Daoy (cell line): Measurements from ENCODE around the gene AJM1. TPM values are rescaled to one million over a fixed set of nuclear protein-coding genes. Genes with fewer than 3 reads are reported as not detected.
A peak's percentile ranks its signal among the peaks of the same experiment; 100 is the strongest.

ENCODE experiments used
- DNase-seq: peaks from one replicate; pipeline ENCODE4 v3.0.0-alpha.2; 2015; ENCODE audit warnings: low read depth
- total RNA-seq: library from RNA; depleted of rRNA; stranded (reverse); fragments of >200 nt; shearing (Covaris generic); gene quantifications from 2 replicates; pipeline ENCODE4 v1.2.3, GENCODE V29; 2014

AJM1 gene
- total RNA-seq, 1 experiment from 2014 or later: 0.74 TPM

DNA sequence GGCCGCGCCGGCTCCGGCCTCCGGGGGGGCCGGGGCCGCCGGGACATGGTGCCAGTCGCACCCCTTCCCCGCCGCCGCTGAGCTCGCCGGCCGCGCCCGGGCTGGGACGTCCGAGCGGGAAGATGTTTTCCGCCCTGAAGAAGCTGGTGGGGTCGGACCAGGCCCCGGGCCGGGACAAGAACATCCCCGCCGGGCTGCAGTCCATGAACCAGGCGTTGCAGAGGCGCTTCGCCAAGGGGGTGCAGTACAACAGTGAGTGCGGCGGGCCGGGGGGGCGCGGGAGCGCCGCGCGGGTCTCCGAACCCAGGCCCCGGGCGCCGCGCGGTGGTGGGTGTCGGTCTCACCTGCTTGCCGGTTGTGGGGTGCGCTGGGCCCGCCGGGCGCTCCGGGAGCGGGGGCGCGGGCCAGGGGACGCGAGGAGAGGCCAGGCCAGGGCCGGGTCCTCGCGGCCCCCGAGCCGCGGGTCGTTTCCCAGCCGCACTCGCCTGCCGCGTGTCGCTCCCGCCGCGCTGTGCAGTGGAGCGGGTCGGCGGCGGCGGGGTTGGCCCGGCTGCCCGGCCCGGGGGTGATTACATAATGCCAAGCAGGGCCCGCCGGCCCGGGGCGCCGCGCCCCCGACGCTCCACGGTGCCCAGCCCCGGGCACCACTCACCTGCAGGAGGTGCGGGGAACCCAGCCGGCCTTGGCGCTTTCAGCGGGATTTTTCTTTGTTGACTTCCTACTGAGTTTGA lies 34.0 kb upstream of the AJM1 start:
- DNase-seq: no peak

DNA sequence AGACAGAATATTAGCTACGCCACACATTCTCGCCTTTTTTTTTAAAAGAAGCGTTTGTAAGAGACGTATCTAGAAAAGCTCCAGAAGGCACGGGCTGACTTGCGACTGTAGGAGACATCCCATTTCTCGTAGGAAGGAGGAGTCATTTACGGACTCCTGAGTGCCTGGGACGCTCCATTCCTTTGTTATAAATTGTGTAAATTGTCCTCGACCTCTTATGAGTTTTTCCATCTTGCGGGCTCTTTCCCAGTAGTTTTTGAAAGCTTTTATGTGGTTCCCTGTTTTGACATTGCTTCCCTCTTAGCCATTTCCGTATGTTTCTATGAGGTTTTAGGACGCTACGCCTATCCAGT lies 33.5 kb upstream of the AJM1 start:
- no peak for DNase-seq

DNA sequence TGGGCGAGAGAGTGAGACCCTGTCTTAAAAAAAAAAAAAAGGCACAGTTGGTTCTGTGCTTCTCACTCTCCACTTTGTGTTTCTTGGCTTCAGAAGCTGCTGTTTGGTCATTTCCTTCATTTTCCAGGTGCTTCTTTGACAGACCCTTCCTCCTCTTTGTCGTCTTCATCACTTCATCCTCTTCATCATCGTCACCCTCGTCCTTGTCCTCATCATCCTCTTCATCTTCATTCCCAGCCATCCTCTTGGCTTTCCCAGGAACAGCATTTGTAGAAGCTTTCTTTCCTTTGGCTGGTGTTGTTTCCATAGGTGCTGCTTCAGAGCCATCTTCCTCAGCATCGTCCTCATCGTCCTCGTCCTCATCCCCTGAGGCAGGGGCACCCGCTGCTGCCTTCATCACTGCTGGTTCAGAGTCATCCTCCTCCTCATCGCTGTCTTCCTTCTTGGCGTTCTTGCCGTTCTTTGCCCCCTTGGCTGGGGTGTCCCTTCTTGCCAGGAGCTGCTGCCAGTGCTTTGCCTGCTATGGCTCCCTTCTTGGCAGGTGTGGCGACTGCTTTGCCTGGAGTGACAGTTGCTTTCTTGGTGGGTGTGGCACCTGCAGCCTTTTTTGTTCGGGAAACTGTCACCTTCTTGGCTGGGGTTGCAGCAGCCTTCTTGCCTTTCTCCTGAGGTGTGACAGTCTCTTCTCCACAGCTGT lies 27.4 kb upstream of the AJM1 start:
- no peak for DNase-seq

DNA sequence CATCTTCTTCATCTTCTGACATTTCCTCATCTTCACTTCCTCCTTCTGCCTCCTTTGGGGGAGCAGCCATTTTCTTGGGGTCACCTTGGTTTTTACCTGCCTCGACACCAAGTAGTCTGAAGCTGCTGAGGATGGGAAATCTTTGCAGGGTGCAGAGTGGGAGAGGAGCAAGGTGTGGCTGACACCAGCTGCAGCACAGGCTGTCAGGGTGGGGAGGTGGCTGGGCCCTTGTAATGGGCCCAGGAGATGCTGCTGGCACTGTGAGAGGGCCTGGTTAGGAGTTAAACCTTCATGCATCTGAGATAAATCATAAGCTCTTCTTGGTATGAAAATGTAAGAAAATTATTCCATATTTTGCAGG lies 26.9 kb upstream of the AJM1 start:
- no peak for DNase-seq

DNA sequence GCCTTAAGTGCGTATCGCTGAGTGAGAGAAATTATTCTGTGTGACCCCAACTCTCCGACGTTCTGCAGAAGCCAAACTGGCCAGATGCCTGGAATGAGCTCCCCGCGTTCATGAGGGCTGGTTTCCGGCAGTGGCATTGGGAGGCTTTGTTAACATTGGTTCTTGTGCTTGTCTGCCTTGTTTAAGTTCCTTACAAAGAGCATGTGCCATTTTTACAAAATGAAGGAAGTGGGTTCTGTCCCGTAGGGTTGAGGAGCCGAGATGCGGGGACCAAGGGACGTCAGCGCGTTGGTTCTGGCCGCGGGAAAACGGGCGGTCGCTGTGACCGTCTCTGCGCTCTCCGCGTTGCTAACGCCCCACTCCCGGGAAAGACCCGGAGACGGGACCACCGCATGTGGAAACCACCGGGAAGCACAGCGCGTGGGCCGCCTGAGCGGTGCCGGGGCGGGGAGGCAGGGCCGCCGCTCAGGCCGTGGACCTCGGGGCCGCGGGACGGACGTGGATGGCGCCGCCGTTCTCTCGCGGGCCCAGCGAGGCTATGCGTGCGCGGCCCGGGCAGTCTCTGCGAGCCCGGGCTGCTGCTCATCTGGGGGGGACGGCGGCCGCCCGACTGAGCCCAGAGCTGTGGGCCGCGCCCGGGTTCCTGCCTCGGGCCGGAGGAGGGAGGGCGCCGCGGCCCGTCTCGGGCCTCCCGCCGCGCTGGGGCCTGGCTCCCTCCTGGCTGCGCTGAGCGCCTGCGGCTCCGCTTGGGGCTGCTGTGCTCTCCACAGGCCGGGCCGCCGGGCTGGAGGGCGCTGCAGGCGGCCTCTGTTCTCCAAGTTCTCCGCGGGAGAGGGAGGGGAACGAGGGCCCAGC lies 21.1 kb upstream of the AJM1 start:
- DNase-seq: no peak

DNA sequence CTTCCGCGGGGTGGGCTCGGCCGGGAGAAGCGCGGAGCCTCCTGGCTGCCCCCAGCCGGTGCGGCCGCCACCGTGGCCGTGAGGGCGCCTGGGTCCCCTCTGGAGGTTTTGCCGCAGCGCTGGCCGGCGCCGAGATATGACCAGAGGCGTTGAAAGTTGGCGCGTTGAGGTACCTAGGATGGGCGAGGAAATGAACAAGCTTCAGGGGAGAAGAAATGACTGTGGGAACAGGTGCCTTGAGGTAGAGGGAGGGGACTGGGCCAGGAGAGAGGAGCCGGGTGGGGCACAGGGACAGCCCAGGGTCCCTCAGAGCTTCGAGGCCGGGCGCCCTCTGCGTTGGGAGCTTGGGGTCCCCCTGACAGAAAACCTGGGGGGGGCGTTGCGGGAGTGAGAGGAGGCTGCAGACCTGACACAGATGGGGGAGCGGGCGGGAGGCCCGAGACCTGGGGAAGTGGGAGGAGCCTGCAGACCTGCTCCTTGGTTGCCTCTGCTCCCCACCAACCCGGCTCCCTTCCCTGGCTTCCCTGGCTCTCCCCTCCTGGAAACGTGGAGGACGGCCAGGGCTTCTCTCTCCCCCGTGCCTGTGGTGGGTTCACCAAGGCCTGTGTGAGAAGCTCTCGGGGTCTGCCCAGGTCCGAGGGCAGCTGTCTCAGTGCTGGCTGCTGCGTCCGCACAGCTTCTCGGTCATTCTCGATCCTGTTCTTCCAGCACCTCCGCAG lies 20.3 kb upstream of the AJM1 start:
- no peak for DNase-seq

DNA sequence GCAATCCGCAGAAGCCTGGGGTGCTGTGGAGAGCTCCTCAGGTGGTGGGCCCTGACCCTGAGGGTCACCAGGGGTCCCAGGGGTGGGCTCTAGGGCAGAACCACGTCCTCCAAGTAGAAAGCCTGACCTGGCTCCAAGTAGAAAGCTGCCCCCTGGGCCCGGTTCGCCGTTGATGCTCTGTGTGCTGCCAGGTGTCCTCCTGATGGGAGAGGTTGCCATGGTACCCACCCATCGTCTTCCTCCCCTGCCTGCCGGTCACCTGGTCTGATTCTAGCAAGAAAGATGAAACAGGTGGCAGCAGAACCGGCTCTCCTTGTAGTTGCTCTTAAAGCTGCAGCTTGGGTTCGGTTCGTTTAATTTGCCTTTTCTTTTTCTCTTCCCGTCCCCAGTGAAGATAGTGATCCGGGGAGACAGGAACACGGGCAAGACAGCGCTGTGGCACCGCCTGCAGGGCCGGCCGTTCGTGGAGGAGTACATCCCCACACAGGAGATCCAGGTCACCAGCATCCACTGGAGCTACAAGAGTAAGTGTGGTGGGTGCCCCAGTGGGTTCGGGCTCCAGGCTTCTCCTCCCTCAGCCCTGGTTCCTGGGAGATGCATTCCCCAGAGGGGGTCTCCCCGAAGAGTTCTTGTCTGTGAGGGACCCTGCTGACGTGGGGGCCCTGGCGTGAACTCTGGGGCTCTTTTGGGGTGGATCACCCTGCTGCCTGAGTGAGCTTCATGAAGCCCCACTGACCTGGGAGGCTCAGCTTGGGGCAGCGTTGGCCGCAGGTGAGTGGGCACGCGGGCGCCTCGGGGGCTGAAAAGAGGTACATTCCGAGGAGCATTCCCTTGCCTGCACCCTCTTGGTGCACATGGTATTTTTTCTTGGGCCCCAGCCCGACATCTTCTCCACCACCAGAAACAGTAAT lies 18.9 kb upstream of the AJM1 start:
- DNase-seq: no peak

DNA sequence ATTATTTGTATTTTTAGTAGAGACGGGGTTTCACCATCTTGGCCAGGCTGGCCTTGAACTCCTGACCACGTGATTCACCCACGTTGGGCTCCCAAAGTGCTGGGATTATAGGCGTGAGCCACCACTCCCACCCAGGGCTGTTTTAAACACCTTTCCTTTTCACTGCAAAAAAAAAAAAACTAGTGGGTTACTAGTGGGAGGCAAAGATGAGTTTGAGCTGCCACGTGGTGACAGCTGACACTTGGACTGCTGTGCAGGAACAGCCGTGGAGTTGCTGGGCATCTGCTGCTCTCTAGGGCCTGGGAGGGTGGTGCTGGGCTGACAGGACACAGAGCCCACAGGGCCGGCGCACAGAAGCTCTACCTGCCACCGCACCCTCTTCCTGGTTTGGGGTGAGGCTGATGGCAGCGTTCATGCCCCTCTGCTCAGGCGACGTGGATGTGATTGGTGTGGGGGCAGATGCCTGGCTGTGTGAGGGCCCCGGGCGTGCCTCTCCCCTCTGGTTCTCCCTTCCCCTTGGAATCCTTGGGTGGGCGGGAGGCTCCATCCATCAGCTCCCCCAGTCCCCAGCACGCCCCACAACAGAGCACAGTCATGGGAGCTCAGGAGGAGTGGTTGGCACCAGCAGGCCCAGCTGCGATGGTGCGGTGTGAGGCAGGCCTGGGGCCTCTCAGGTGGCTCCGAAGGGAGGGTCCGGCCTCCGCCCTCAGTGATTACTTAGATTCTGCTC lies 17.6 kb upstream of the AJM1 start:
- no peak for DNase-seq

DNA sequence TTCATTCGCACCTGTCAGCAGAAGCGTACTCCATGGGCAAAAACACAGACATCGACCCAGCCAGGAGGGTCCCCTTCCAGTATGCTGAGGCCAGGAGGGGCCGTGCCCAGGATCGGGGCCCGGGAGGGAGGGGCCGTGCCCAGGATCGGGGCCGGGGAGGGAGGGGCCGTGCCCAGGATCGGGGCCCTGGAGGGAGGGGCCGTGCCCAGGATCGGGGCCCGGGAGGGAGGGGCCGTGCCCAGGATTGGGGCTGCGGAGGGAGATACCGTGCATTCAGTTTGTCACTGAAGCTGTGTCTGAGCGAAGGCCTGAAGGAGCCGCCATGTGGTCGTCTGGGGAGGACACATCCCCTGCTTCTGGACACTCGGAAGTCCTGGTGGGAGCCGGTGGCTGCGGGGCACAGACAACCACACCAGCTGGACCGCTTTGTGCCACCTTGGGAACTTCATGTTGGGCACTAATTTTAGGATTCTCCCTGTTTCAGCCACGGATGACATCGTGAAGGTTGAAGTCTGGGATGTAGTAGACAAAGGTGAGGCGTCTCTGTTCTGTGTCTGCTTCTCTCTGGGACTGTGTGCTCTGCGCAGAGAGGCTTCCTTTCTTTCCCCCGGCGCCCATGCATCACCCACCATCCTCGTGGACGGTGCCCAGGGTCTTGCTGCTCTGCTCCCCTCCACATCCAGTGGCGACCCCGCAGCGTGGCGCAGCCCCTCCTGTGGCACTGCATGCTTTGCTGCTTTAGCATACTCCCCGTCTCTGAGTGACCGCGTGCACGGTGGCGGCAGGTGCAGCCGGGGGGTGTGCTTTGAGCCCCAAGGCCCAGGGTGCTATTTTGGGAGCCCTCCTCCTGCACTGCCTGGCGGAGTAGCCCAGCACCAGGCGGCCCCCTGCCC lies 16.7 kb upstream of the AJM1 start:
- no peak for DNase-seq

DNA sequence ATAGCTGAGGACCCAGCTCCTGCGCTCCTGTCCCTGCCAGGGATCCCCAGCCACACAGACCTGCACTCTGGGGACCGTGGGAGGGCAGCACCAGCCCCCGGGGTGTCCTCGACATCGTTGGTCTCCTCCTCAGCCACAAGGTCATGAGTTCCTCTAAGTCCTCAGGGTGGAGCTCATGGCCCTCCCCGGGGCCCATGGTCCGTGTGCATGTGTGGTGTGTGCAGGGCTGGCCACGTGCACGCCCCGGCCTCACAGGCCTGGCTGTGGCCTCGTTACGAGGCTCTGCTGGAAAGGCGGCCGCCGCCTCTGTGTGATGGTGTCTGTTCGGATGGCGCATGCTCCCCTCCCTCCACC lies 16.1 kb upstream of the AJM1 start:
- DNase-seq: no peak

DNA sequence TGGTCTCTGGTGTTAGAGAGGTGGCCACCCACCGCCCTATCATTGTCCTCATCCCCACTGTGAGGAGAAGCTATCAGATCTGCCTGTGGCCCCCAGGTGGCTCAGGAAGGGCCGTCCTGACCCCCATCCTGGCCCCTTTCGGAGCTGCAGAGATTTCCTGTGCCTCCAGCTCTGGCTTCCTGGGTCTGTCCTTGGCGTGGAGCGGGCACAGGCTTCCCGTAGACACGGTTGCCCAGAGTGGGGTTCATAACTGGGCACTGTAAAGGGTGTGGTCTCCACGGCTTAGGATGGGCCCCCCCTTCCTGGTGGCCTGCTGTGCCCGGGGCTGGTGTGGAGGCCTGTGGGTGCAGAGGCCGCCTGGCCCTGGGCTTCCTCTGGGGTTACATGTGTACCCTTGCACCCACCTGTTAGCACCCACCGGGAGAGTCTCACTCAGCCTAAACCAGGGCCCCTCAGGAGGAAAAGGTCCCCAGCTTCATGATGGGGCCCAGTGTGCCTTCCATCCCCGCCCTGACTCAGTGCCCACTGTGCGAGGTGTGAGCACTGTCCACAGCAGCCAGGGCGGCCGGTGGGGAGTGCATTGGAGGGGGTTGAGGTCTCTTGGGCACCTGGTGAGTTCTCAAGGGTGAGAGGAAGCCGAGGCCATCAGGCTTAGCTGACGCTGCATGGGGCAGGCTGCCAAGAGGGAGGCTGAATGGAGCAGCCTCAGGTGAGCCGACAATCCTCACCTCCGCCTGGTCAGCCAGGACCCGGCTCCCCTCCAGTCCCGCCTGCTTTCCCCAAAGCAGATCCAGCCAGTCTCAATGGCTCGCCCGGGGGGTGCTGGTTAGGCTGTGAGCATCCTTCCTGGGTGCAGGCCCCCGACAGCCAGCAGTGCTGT lies 15.3 kb upstream of the AJM1 start:
- DNase-seq: no peak

DNA sequence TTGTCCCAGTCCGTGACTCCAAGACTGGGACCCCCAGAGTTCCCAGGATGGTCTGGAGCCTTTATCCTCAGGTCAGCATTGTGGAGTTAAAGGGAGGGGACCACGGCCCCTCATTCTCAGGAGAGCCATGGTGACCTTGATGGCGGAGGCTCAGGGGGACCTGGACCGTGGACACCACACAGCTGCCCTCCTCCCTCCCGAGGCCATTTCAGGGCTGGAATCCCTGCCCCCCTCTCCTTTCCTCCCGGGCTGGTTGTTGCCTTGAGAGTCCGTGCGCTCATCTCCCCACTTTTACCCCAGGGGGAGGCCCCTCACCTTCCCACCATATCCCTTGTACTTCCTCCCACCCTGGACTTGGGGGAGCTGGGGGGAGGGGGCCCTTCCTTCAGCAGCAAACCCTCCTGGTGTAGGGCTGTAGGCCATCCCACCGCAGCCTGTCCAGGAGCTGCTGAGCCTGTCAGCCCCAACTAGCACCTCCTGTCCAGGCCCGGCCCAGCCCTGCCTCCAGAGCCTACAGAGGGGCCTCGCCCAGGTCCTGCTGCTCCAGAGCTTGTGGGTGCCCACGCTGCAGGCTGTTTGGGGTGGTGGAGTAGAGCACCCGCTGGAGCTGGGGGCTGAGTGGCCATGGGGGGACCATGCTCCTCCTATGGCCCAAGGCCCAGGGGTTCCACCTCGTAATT lies 14.3 kb upstream of the AJM1 start:
- no peak for DNase-seq

DNA sequence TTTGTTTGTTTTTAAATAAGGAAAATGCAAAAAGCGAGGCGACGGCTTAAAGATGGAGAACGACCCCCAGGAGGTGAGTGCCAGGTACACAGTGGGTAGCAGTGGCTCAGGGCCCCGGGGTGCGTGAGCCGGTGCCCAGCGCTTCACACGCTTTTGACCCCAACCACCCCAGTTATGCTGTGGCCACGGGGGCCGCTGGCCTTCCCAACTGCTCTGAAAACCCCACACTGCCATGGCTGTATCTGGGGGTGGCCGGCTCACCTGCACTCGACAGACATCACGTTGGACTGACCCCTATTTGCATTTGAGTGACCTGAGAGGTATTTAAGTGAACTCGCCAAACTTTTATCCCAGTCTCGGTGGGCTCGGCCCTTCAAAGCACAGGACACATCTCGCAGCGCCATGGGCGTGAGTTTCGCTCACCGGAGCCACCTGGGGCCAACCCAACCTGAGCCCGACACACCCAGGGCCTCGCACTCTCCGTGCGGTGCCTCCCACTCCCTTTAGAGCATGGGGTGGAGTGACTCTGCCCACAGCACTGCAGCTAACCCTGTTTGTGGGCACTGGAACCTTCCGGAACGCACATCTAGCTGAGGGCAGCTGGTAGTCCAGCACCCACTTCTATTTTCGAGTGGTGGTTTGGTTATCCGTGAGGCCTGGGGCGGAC lies 13.7 kb upstream of the AJM1 start:
- DNase-seq: no peak

DNA sequence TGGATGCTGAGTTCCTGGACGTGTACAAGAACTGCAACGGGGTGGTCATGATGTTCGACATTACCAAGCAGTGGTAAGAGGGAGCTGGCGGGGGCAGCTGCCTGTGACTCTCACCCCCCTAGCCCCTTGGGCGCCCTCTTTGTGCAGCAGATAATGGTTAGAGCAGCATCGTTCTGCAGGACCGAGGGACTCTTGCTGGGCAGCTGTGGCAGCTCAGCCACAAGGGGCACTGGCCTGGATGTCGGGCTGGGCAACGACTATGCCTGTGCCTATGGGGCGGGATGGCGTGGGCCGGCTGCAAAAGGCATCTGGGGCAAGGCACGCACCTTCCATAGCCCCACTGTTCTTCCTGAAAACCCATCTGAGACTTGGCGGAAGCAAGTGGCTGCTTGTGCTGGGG lies 12.9 kb upstream of the AJM1 start:
- DNase-seq: peak; percentile 6

DNA sequence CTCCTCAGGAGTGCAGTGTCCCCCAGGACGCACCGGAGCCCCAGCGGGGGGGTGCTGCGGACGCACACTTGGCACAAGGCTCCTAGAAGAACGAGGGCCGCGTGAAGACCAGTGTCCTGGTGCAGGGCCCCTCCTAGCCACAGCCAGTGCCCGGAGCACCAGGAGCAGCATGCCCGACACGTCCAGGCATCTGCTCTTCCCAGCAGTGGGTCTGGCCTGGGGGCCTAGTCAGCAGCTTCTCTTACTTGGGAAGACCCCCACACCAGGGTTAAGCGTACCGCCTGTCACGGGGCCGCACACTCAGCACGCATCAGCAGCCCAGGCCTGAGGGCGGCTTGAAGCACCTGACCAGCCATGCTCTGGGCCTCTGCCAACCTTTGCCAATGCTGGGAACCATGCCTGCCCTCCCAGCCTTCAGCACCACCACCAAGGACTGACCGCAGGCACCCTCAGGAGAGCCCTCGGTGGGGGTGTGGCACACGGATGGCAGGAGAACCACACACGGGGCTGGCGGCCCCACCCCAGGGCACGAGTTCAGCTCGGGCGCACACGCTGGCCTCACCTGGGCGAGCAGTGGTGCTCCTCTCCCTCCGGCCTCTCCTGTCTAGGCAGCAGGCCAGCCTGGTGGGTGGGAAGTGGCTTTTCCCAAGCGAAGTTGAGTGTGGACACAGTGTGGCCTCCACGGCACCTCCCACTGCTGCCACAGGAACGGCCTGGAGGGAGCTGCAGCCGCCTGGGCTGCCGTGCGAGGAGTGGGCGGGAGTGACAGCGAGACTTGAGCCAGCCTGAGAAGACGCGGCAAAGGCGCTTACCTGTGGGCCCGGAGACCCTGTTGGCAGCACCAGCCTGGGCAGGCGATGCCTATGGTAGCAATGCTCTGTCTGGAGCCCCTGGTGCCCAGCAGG lies 12.0 kb upstream of the AJM1 start:
- peak; percentile 10 for DNase-seq

DNA sequence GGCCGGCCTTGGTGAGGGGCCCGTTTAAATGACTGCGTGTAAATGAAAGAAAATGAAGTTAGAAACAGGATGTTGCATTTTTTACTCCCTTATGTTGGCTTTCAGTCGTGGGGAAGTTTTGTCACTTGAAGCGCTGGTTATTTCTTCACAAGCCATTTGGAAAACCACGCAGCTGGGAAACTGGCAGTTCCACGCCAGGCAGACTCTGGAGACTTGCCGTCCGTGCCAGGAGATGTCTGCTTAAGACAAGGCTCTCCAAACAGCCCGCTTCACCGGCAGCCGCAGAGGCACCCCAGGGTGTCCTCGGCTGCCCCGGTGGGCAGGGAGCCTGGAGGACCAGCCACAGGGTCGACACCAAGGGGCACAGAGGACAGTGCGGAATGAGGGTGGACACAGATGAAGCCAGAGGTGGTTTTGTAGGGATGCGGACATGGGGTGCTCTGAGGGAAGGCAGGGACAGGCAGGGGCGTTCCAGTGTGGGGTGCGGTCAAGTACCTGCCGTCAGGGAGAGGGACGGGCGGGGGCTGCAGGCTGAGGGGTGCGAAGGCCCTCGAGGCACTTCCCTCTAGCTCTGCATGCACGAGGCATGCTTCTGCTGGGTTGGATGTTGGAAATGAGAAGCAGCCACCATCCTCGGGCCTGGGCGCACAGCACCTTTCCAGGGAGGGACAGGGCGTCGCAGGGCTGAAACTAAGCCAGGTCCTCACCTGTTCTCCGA lies 11.1 kb upstream of the AJM1 start:
- DNase-seq: peak; percentile 2
